Measurements from ENCODE around the gene AFF1. TPM values are rescaled to one million over a fixed set of nuclear protein-coding genes. Genes with fewer than 3 reads are reported as not detected.

Gene AFF1
- total RNA-seq, 1 donor from 2014 or later, result 34.1 TPM

DNA sequence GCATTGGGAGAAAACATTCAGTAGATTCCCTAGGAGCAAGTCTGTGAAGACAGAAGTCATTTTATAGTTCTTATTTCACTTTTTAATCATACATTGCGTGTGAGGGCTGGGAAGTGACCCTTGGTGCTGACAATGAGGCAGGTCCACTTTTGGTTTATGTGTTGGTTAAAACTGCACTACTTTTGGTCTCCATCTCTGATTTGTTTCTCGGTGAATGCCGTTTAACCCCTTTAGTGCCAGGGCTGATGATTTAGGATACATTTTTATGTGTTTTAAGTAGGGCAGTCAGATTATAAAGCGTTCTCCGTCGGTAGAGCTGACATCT is 110.4 kb downstream of the AFF1 start:
- Mint-ChIP-seq H3K27ac (ENCODE audit: unreplicated experiment) (no peak overlapping the region), H3K4me3 (no peak overlapping the region), H3K36me3 (ENCODE audit: low read depth) (peaks cover 7% of the 10 kb centered on the region), H3K4me1 (peaks cover 37% of the 10 kb centered on the region), H3K27me3 (ENCODE audit: low read depth) (no peaks in the 10 kb centered on the region), H3K9me3 (no peaks in the 10 kb centered on the region)
- DNase-seq (ENCODE audit: low read depth, low spot score), result no peak
- TF ChIP-seq, protein P1, sequence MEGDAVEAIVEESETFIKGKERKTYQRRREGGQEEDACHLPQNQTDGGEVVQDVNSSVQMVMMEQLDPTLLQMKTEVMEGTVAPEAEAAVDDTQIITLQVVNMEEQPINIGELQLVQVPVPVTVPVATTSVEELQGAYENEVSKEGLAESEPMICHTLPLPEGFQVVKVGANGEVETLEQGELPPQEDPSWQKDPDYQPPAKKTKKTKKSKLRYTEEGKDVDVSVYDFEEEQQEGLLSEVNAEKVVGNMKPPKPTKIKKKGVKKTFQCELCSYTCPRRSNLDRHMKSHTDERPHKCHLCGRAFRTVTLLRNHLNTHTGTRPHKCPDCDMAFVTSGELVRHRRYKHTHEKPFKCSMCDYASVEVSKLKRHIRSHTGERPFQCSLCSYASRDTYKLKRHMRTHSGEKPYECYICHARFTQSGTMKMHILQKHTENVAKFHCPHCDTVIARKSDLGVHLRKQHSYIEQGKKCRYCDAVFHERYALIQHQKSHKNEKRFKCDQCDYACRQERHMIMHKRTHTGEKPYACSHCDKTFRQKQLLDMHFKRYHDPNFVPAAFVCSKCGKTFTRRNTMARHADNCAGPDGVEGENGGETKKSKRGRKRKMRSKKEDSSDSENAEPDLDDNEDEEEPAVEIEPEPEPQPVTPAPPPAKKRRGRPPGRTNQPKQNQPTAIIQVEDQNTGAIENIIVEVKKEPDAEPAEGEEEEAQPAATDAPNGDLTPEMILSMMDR (conservative IDR thresholded peaks at IDR 0.05), result no peak

DNA sequence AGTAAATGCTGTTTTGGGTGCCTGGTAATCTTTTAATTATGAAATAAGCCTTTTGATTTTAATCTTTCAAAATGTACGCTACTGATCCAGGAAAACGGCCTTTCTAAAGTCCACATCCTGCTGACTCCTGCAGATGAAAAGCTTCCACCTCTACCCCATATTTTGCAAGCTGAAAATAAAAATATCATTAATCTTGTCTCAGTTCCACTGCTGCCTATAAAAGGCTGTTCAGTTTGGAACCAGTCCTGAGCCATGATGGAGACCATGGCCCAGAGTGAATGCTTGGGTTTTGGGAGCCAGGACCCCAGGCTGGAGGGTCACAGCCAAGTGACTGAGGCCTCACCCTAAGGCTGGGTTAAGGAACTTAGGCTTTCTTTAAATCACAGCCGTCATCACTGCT is 110.8 kb downstream of the AFF1 start:
- peaks cover 9% of the 10 kb centered on the region for H3K36me3 Mint-ChIP-seq (ENCODE audit: low read depth)
- TF ChIP-seq, protein P1 (conservative IDR thresholded peaks at IDR 0.05), result no peak
- peak overlapping the region; percentile 73 for H3K27ac Mint-ChIP-seq (ENCODE audit: unreplicated experiment)
- H3K9me3 Mint-ChIP-seq, result no peaks in the 10 kb centered on the region
- no peak overlapping the region for H3K4me3 Mint-ChIP-seq
- peaks cover 39% of the 10 kb centered on the region for H3K4me1 Mint-ChIP-seq
- DNase-seq (ENCODE audit: low read depth, low spot score), result no peak
- no peaks in the 10 kb centered on the region for H3K27me3 Mint-ChIP-seq (ENCODE audit: low read depth)

DNA sequence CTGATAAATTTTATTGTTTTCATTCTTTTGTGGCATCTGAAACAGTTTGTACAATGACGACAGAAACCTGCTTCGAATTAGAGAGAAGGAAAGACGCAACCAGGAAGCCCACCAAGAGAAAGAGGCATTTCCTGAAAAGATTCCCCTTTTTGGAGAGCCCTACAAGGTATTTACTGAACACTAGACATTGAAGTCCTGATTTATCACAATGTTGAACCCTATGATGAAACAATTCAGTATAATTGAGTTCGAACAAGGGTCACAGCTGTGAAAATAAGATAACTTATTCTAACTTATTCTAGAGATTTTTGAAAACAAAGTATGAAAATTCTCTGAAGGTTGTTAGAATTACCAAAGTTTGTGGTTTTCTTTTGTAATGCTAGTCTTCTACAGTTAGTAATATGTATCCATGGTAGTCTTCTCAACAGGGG is 111.3 kb downstream of the AFF1 start:
- peaks cover 39% of the 10 kb centered on the region for H3K4me1 Mint-ChIP-seq
- peaks cover 13% of the 10 kb centered on the region for H3K36me3 Mint-ChIP-seq (ENCODE audit: low read depth)
- H3K4me3 Mint-ChIP-seq, result no peak overlapping the region
- no peak for DNase-seq (ENCODE audit: low read depth, low spot score)
- no peaks in the 10 kb centered on the region for H3K27me3 Mint-ChIP-seq (ENCODE audit: low read depth)
- TF ChIP-seq, protein P1 (conservative IDR thresholded peaks at IDR 0.05), result no peak
- H3K27ac Mint-ChIP-seq (ENCODE audit: unreplicated experiment), result no peak overlapping the region
- no peaks in the 10 kb centered on the region for H3K9me3 Mint-ChIP-seq

DNA sequence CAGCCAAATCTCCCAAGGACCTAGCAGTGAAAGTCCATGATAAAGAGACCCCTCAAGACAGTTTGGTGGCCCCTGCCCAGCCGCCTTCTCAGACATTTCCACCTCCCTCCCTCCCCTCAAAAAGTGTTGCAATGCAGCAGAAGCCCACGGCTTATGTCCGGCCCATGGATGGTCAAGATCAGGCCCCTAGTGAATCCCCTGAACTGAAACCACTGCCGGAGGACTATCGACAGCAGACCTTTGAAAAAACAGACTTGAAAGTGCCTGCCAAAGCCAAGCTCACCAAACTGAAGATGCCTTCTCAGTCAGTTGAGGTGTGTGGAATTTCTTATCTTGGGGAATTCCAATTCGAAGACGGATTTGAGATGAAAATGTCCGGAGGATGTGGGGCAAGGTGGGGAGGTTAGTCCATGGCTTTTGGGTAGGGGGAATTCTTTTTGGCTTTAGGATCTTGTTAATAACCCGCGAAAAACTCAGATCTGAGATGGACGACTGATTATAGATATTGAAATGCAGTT is 112.5 kb downstream of the AFF1 start:
- TF ChIP-seq, protein P1 (conservative IDR thresholded peaks at IDR 0.05), result no peak
- H3K36me3 Mint-ChIP-seq (ENCODE audit: low read depth), result peaks cover 15% of the 10 kb centered on the region
- H3K27me3 Mint-ChIP-seq (ENCODE audit: low read depth), result no peaks in the 10 kb centered on the region
- H3K4me3 Mint-ChIP-seq, result no peak overlapping the region
- H3K9me3 Mint-ChIP-seq, result no peaks in the 10 kb centered on the region
- H3K27ac Mint-ChIP-seq (ENCODE audit: unreplicated experiment), result no peak overlapping the region
- DNase-seq (ENCODE audit: low read depth, low spot score), result no peak
- H3K4me1 Mint-ChIP-seq, result peaks cover 31% of the 10 kb centered on the region

DNA sequence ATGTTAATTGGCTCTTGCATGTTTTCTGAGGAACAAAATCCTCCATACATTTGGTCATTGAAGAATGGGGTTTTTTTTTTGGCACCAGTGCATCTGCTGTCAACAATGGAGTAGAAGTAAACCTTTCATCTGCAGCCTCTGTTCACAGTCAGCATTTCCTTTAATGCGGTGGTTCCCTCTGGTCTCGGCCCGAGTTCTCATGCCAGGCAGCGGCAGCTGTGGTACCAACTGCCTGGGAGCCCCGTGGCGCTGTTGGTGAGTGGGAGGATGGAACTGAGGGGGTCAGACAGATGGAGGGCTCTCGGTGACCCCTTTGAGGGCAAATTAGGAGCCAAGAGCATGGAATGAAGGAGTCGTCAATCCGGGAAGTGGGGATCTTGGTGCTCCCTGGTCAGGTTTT is 114.7 kb downstream of the AFF1 start:
- H3K27ac Mint-ChIP-seq (ENCODE audit: unreplicated experiment), result peak overlapping the region; percentile 32
- H3K36me3 Mint-ChIP-seq (ENCODE audit: low read depth), result peaks cover 23% of the 10 kb centered on the region
- no peaks in the 10 kb centered on the region for H3K9me3 Mint-ChIP-seq

More for the DNA sequence above, 114.7 kb downstream of the AFF1 start:
- no peak overlapping the region for H3K4me3 Mint-ChIP-seq
- no peaks in the 10 kb centered on the region for H3K27me3 Mint-ChIP-seq (ENCODE audit: low read depth)
- peaks cover 31% of the 10 kb centered on the region for H3K4me1 Mint-ChIP-seq
- DNase-seq (ENCODE audit: low read depth, low spot score), result no peak
- TF ChIP-seq, protein P1 (conservative IDR thresholded peaks at IDR 0.05), result no peak
